ENCODE results near the gene CHP1.

GRCh38 chr15:41292521-41292920 is 61.5 kb downstream of the CHP1 start:
- TF ChIP-seq CTCF (IDR thresholded peaks at IDR 0.05) (no peak), RAD21 (conservative IDR thresholded peaks at IDR 0.05 in 1 of 2, IDR thresholded peaks at IDR 0.05 in 1 of 2) (no peak), MAX (IDR thresholded peaks at IDR 0.05) (no peak), ZSCAN20 (CRISPR knock-in tag; IDR thresholded peaks at IDR 0.05) (no peak), HMGXB4 (CRISPR knock-in tag; IDR thresholded peaks at IDR 0.05; ENCODE audit: borderline replicate concordance) (no peak), REST (IDR thresholded peaks at IDR 0.05) (no peak), ZC3H11A (IDR thresholded peaks at IDR 0.05) (no peak), SMC3 (IDR thresholded peaks at IDR 0.05) (no peak), E2F6 (IDR thresholded peaks at IDR 0.05; ENCODE audit: borderline replicate concordance, low read depth) (no peak)
